Right lobe of liver (tissue), 6 donors: Measurements from ENCODE around the gene TAS1R3. TPM values are rescaled to one million over a fixed set of nuclear protein-coding genes. Genes with fewer than 3 reads are reported as not detected.

Experiments used
- ATAC-seq, 4 donors: fragments of 200-7000 bp; cut with Tn5 transposase; one replicate each; pipeline ENCODE4 v1.9.1; 2020; ENCODE audit warnings: mild to moderate bottlenecking in 4 of 4, moderate library complexity in 4 of 4
- DNase-seq, 3 donors: peaks; one replicate each; pipeline ENCODE4 v3.0.0-alpha.2; 2020
- H3K27ac ChIP-seq, 3 donors: fragments of 200-600 bp; one replicate each; pipeline ENCODE4 v1.8.0; 2022
- H3K27me3 ChIP-seq, 2 donors: fragments of 200-600 bp; one replicate each; pipeline ENCODE4 v1.8.0; 2022
- H3K36me3 ChIP-seq, 4 donors: fragments of 200-600 bp; sonication (generic) in 1 of 4; one replicate each; pipeline versions ENCODE4 v1.5.1 to v1.8.0; 2017 to 2022; ENCODE audit warnings: control low read depth in 1 of 4
- H3K4me1 ChIP-seq, 4 donors: fragments of 200-600 bp; sonication (generic) in 1 of 4; one replicate each; pipeline versions ENCODE4 v1.5.1 to v1.8.0; 2017 to 2022; ENCODE audit warnings: control low read depth in 1 of 4
- H3K4me3 ChIP-seq, 3 donors: fragments of 200-600 bp; one replicate each; pipeline ENCODE4 v1.8.0; 2022
- H3K9me3 ChIP-seq, 4 donors: fragments of 200-600 bp; sonication (generic) in 1 of 4; one replicate each; pipeline versions ENCODE4 v1.5.1 to v1.8.0; 2017 to 2022; ENCODE audit warnings: control low read depth in 1 of 4
- POLR2A ChIP-seq: fragments of 450-650 bp; IDR thresholded peaks from one replicate; pipeline ENCODE4 v1.6.1; 2017; ENCODE audit warnings: antibody characterized with exemption, mild to moderate bottlenecking
- WGBS: methylation state at CpG from one replicate; pipeline ENCODE4 v1.1.6; 2018; ENCODE audit warnings: low coverage, low lambda C conversion rate; ENCODE audit not compliant: insufficient coverage; ENCODE audit errors: missing lambda C conversion rate; 5-methylcytosine and 5-hydroxymethylcytosine counted together
- intact Hi-C, 2 donors: fragments of 100-400 bp; cut with DNase I; formaldehyde crosslinking; loops; one replicate each; pipeline versions ENCODE4 v1.11.2 to v1.14.1; 2022
- total RNA-seq, 6 experiments: library from RNA; depleted of rRNA in 2 of 6; stranded (reverse); fragments of >200 nt in 2 of 6; fragmentation: NEBNext Ultra II Directional in 3 of 6; extraction: Animal tissue kit (Norgen Biotek cat#: 25700) in 3 of 6; gene quantifications; one replicate each; pipeline versions ENCODE4 v1.1.0 to v1.2.4, GENCODE V29; 2016 to 2023
- TF ChIP-seq, protein P1 (sequence below), 4 donors: fragments of 200-600 bp in 3 of 4; fragments of 450-650 bp in 1 of 4; IDR thresholded peaks; one replicate each; pipeline versions ENCODE4 v1.5.1 to v1.8.0; 2016 to 2022; ENCODE audit warnings: antibody characterized with exemption in 4 of 4, mild to moderate bottlenecking in 2 of 4
- donor health status: DM: no; HTN: yes; CAD: no.
- donor health status: DM: no; HTN: no; CAD: no.
- donor health status: DM: no; HTN: no; CAD: no.
- donor health status: DM: no; HTN: yes; CAD: no.
- donor health status: DM: no; HTN: yes; CAD: no.

TAS1R3 gene
- total RNA-seq, 6 experiments from 2014 or later, result 0.10 to 2.7 (median 0.33) TPM

GRCh38 chr1:1373051-1373814 is 42.2 kb downstream of the TAS1R3 start:
- H3K36me3 ChIP-seq, result peaks cover 0 to 6% (median 0%) of the 10 kb centered on the region in 4 donors
- no peaks in the 10 kb centered on the region for H3K27me3 ChIP-seq
- intact Hi-C loops, result no loop called here
- peaks cover 0 to 26% (median 9%) of the 10 kb centered on the region in 4 donors for H3K4me1 ChIP-seq
- H3K27ac ChIP-seq, result no peak overlapping the region
- no peak for TF ChIP-seq POLR2A
- TF ChIP-seq, protein P1, sequence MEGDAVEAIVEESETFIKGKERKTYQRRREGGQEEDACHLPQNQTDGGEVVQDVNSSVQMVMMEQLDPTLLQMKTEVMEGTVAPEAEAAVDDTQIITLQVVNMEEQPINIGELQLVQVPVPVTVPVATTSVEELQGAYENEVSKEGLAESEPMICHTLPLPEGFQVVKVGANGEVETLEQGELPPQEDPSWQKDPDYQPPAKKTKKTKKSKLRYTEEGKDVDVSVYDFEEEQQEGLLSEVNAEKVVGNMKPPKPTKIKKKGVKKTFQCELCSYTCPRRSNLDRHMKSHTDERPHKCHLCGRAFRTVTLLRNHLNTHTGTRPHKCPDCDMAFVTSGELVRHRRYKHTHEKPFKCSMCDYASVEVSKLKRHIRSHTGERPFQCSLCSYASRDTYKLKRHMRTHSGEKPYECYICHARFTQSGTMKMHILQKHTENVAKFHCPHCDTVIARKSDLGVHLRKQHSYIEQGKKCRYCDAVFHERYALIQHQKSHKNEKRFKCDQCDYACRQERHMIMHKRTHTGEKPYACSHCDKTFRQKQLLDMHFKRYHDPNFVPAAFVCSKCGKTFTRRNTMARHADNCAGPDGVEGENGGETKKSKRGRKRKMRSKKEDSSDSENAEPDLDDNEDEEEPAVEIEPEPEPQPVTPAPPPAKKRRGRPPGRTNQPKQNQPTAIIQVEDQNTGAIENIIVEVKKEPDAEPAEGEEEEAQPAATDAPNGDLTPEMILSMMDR (IDR thresholded peaks at IDR 0.05), result no peak
- DNase-seq (peak in 1 of 3 donors; percentile 31), ATAC-seq (no peak)
- 54% methylated on average over 4 of the region's 26 CpGs for WGBS
- H3K4me3 ChIP-seq, result no peak overlapping the region
- H3K9me3 ChIP-seq, result no peaks in the 10 kb centered on the region

- WGBS, result 85% methylated on average over 14 of the region's 52 CpGs
- ATAC-seq (no peak), DNase-seq (peak; percentile 31 to 62 (median 52))
- no peaks in the 10 kb centered on the region for H3K27me3 ChIP-seq
- peak overlapping the region; percentile 76 to 100 (median 93) for H3K4me3 ChIP-seq
- H3K27ac ChIP-seq, result peak overlapping the region in 2 of 3 donors; percentile 91 to 92
- intact Hi-C loops, result no loop called here
- TF ChIP-seq, protein P1 (IDR thresholded peaks at IDR 0.05), result no peak
- no peak for TF ChIP-seq POLR2A
- H3K9me3 ChIP-seq, result no peaks in the 10 kb centered on the region
- peaks cover 0 to 26% (median 9%) of the 10 kb centered on the region in 4 donors for H3K4me1 ChIP-seq
- peaks cover 0 to 6% (median 0%) of the 10 kb centered on the region in 4 donors for H3K36me3 ChIP-seq
Observed at GRCh38 chr1:1373815-1374588, 42.9 kb downstream of the TAS1R3 start.

GRCh38 chr1:1374589-1374928 is 43.5 kb downstream of the TAS1R3 start:
- peak in 2 of 3 donors; percentile 56 to 62 for DNase-seq

GRCh38 chr1:1374929-1375662 is 44.0 kb downstream of the TAS1R3 start, which contains the start of gene AURKAIP1:
TSS of gene AURKAIP1 (minus strand) at chr1:1375207. CDS start at chr1:1374756, 451 bp downstream.
- Histone ChIP-seq H3K36me3 (peaks cover 0 to 6% (median 0%) of the 10 kb centered on the region in 4 donors), H3K27me3 (no peaks in the 10 kb centered on the region), H3K4me1 (peaks cover 0 to 26% (median 9%) of the 10 kb centered on the region in 4 donors), H3K27ac (peak within 1 kb of the TSS; percentile 72 to 92 (median 91)), H3K4me3 (peak within 1 kb of the TSS; percentile 76 to 100 (median 93)), H3K9me3 (no peaks in the 10 kb centered on the region)
- ATAC-seq, result peak; percentile 93 to 96 (median 95)
- intact Hi-C loops, result no loop called here
- peak; percentile 61 for TF ChIP-seq POLR2A
- TF ChIP-seq, protein P1 (IDR thresholded peaks at IDR 0.05), result peak; percentile 23 to 48 (median 34)
- DNase-seq, result peak; percentile 96 to 99 (median 99)
- WGBS, result 1% methylated on average over 15 of the region's 85 CpGs

More at GRCh38 chr1:1374589-1374928, 43.5 kb downstream of the TAS1R3 start:
- TF ChIP-seq POLR2A, result no peak
- TF ChIP-seq, protein P1 (IDR thresholded peaks at IDR 0.05), result no peak
- no peaks in the 10 kb centered on the region for H3K9me3 ChIP-seq
- H3K4me1 ChIP-seq, result peaks cover 0 to 26% (median 9%) of the 10 kb centered on the region in 4 donors
- intact Hi-C loops, result no loop called here
- H3K4me3 ChIP-seq, result peak overlapping the region; percentile 76 to 100 (median 93)
- H3K27me3 ChIP-seq, result no peaks in the 10 kb centered on the region
- H3K27ac ChIP-seq, result peak overlapping the region; percentile 72 to 92 (median 91)
- WGBS, result 0% methylated on average over 6 of the region's 24 CpGs
- peaks cover 0 to 6% (median 0%) of the 10 kb centered on the region in 4 donors for H3K36me3 ChIP-seq
- ATAC-seq, result no peak
